ENCODE results near the gene KRTAP10-2. TPM values are rescaled to one million over a fixed set of nuclear protein-coding genes. Genes with fewer than 3 reads are reported as not detected.

Gene KRTAP10-2
- total RNA-seq, 4 donors from 2014 or later: 0.76 to 11.1 (median 10.1) TPM; not detected in 1

GRCh38 chr21:44596068-44596725, 44.9 kb upstream of the KRTAP10-2 start:
- Histone ChIP-seq H3K9me3 (no peaks in the 10 kb centered on the region), H3K36me3 (no peaks in the 10 kb centered on the region), H3K4me1 (peaks cover 10% of the 10 kb centered on the region), H3K27ac (no peak overlapping the region), H3K27me3 (peaks cover 29% of the 10 kb centered on the region), H3K4me3 (no peak overlapping the region)
- WGBS: 56% methylated on average over 4 of the region's 9 CpGs
- peak in 1 of 2 donors; percentile 43 for DNase-seq (ENCODE audit: low spot score in 2 of 2)
- TF ChIP-seq POLR2A (IDR thresholded peaks at IDR 0.05) (no peak), CTCF (IDR thresholded peaks at IDR 0.05) (no peak), EP300 (IDR thresholded peaks at IDR 0.05) (no peak), POLR2AphosphoS5 (IDR thresholded peaks at IDR 0.05) (no peak)

GRCh38 chr21:44595524-44595923, 44.2 kb upstream of the KRTAP10-2 start:
- no peak for DNase-seq (ENCODE audit: low spot score in 2 of 2)
- H3K36me3 ChIP-seq: no peaks in the 10 kb centered on the region
- H3K4me3 ChIP-seq: no peak overlapping the region
- TF ChIP-seq POLR2AphosphoS5 (IDR thresholded peaks at IDR 0.05) (no peak), EP300 (IDR thresholded peaks at IDR 0.05) (no peak), CTCF (IDR thresholded peaks at IDR 0.05) (no peak), POLR2A (IDR thresholded peaks at IDR 0.05) (no peak)
- peaks cover 10% of the 10 kb centered on the region for H3K4me1 ChIP-seq
- no peaks in the 10 kb centered on the region for H3K9me3 ChIP-seq
- 71% methylated on average over 6 of the region's 6 CpGs for WGBS
- H3K27ac ChIP-seq: no peak overlapping the region
- peaks cover 34% of the 10 kb centered on the region for H3K27me3 ChIP-seq

GRCh38 chr21:44594406-44594916, 43.2 kb upstream of the KRTAP10-2 start:
- Histone ChIP-seq H3K36me3 (no peaks in the 10 kb centered on the region), H3K27ac (no peak overlapping the region), H3K4me3 (no peak overlapping the region), H3K4me1 (peaks cover 10% of the 10 kb centered on the region), H3K27me3 (peaks cover 38% of the 10 kb centered on the region), H3K9me3 (no peaks in the 10 kb centered on the region)
- WGBS: 79% methylated on average over 12 of the region's 12 CpGs
- peak in 1 of 2 donors; percentile 68 for DNase-seq (ENCODE audit: low spot score in 2 of 2)
- TF ChIP-seq POLR2A (IDR thresholded peaks at IDR 0.05) (no peak), EP300 (IDR thresholded peaks at IDR 0.05) (no peak), CTCF (IDR thresholded peaks at IDR 0.05) (no peak), POLR2AphosphoS5 (IDR thresholded peaks at IDR 0.05) (no peak)

GRCh38 chr21:44593598-44594405, 42.5 kb upstream of the KRTAP10-2 start:
- Histone ChIP-seq H3K4me3 (no peak overlapping the region), H3K4me1 (peaks cover 10% of the 10 kb centered on the region), H3K27me3 (peaks cover 38% of the 10 kb centered on the region), H3K27ac (no peak overlapping the region), H3K9me3 (no peaks in the 10 kb centered on the region), H3K36me3 (no peaks in the 10 kb centered on the region)
- TF ChIP-seq POLR2AphosphoS5 (IDR thresholded peaks at IDR 0.05) (no peak), CTCF (IDR thresholded peaks at IDR 0.05) (no peak), POLR2A (IDR thresholded peaks at IDR 0.05) (no peak), EP300 (IDR thresholded peaks at IDR 0.05) (no peak)
- WGBS: 47% methylated on average over 17 of the region's 20 CpGs
- DNase-seq (ENCODE audit: low spot score in 2 of 2): peak in 1 of 2 donors; percentile 35
